Cardiac muscle cell (in vitro differentiated cells and primary cell): ENCODE data around the gene CCDC89. TPM values are rescaled to one million over a fixed set of nuclear protein-coding genes. Genes with fewer than 3 reads are reported as not detected.
"Not testable (repeated sequence)": the region's sequence is repeated elsewhere in the genome, so short reads cannot be mapped to it uniquely, and the experiment has no call there.

Source experiments
- DNase-seq, 2 donors: peaks; one replicate each; pipeline versions ENCODE4 v3.0.0 to v3.0.0-alpha.2; 2010 to 2017; ENCODE audit warnings: low read depth in 1 of 2, low spot score in 1 of 2
- H3K27ac ChIP-seq: fragments of 200-600 bp; sonication (generic); 2 replicates; pipeline ENCODE4 v1.5.1; 2016
- H3K27me3 ChIP-seq: fragments of 200-600 bp; sonication (generic); 2 replicates; pipeline ENCODE4 v1.6.0; 2016; ENCODE audit warnings: control low read depth
- H3K36me3 ChIP-seq: fragments of 200-600 bp; sonication (generic); 2 replicates; pipeline ENCODE4 v1.5.1; 2016; ENCODE audit warnings: control low read depth
- H3K4me1 ChIP-seq: fragments of 200-600 bp; sonication (generic); 2 replicates; pipeline ENCODE4 v1.8.1; 2017; ENCODE audit warnings: low read depth, mild to moderate bottlenecking, mixed run types
- H3K4me3 ChIP-seq: fragments of 200-600 bp; sonication (generic); 2 replicates; pipeline ENCODE4 v1.5.1; 2016; ENCODE audit warnings: mild to moderate bottlenecking
- H3K9me3 ChIP-seq: fragments of 200-600 bp; sonication (generic); 2 replicates; pipeline ENCODE4 v1.5.1; 2017; ENCODE audit warnings: low read depth, mild to moderate bottlenecking, control low read depth
- polyA plus RNA-seq: library from polyadenylated mRNA; unstranded; fragments of >200 nt; fragmentation: Nextera tagmentation; extraction: Ambion mirVana; gene quantifications from 2 replicates; pipeline ENCODE4 v1.2.1, GENCODE V29; 2016
- total RNA-seq: library from RNA; depleted of rRNA; stranded (reverse); fragments of >200 nt; gene quantifications from 2 replicates; pipeline ENCODE4 v1.2.3, GENCODE V29; 2016
- TF ChIP-seq, protein P1 (sequence below): IDR thresholded peaks from 2 replicates; pipeline ENCODE4 v1.5.1; 2012; ENCODE audit warnings: low read depth, mild to moderate bottlenecking, low read length

CCDC89 gene
- total and polyA plus RNA-seq, 2 experiments from 2014 or later: 0.45 to 1.1 TPM

DNA sequence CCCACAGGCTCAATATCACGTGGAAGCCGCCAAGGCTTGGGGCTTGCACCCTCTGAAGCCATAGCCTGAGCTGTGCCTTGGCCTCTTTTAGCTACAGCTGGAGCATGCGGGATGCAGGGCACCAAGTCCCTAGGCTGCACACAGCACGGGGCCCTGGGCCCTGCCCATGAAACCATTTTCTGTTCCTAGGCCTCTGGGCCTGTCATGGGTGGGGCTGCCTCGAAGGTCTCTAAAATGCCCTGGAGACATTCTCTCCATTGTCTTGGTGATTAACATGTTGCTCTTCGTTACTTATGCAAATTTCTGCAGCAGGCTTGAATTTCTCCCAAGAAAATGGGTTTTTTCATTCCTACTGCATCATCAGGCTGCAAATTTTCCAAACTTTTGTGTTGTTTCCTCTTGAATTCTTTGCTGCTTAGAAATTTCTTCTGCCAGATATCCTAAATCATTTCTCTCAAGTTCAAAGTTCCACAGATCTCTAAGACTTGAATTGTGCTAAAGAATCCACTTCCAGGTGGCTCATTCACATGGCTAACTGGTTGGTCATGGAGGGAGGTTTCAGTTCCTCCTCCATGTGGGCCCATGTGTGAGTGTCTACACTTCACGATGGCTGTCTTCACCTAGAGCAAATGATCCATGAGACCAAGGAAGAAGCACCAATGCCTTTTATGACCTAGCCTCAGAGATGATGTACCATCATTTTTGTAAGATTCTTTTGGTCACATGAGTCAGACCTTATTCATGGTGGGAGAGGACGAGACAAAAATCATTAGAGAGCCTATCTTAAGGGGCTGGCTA is 13.7 kb downstream of the CCDC89 start:
- Histone ChIP-seq H3K9me3 (no peaks in the 10 kb centered on the region), H3K4me3 (no peak overlapping the region), H3K36me3 (no peaks in the 10 kb centered on the region), H3K27ac (no peak overlapping the region), H3K27me3 (no peaks in the 10 kb centered on the region), H3K4me1 (no peaks in the 10 kb centered on the region)
- TF ChIP-seq, protein P1, sequence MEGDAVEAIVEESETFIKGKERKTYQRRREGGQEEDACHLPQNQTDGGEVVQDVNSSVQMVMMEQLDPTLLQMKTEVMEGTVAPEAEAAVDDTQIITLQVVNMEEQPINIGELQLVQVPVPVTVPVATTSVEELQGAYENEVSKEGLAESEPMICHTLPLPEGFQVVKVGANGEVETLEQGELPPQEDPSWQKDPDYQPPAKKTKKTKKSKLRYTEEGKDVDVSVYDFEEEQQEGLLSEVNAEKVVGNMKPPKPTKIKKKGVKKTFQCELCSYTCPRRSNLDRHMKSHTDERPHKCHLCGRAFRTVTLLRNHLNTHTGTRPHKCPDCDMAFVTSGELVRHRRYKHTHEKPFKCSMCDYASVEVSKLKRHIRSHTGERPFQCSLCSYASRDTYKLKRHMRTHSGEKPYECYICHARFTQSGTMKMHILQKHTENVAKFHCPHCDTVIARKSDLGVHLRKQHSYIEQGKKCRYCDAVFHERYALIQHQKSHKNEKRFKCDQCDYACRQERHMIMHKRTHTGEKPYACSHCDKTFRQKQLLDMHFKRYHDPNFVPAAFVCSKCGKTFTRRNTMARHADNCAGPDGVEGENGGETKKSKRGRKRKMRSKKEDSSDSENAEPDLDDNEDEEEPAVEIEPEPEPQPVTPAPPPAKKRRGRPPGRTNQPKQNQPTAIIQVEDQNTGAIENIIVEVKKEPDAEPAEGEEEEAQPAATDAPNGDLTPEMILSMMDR: no peak
- no peak for DNase-seq

DNA sequence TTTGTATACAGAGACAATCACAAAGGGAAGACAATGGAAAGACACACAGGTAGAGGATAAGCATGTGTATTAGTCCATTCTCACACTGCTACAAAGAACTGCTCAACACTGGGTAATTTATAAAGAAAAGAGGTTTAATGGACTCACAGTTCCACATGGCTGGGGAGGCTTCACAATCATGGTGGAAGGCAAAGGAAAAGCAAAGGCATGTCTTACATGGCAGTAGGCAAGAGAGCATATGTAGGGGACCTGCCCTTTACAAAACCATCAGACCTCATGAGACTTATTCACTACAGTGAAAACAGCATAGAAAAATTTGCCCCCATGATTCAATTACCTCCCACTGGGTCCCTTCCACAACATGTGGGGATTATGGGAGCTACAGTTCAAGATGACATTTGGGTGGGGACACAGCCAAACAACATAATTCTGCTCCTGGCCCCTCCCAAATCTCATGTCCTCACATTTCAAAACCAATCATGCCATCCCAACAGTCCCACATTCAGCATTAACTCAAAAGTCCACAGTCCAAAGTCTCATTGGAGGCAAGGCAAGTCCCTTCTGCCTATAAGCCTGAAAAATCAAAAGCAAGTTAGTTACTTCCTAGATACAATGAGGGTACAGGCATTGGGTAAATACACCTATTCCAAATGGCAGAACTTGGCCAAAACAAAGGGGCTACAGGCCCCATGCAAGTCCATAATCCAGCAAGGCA is 14.9 kb downstream of the CCDC89 start:
- H3K36me3 ChIP-seq, H3K4me3 ChIP-seq, H3K27me3 ChIP-seq, DNase-seq, H3K27ac ChIP-seq, H3K9me3 ChIP-seq, H3K4me1 ChIP-seq: not testable (repeated sequence)

DNA sequence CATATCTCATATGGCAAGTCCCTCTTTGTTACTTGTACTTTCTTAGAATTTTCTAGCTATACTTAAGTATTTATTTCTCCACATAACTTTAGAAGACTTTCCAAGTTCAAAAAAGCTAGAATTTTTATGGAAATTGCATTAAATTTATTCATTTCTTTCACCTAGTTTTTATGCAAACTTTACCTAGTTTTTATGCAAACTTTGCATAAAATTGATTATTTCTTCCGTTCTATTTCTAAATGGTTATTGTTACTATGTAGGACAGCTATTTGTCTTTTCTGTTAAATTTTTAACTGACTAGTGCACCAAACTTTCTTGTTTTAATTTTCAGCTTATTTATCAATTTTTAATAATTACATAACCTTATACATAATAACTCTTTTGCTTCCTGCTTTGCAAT is 17.8 kb downstream of the CCDC89 start:
- TF ChIP-seq, protein P1: no peak
- Histone ChIP-seq H3K27ac (no peak overlapping the region), H3K4me1 (no peaks in the 10 kb centered on the region), H3K36me3 (no peaks in the 10 kb centered on the region), H3K9me3 (no peaks in the 10 kb centered on the region), H3K27me3 (no peaks in the 10 kb centered on the region), H3K4me3 (no peak overlapping the region)
- DNase-seq: no peak

DNA sequence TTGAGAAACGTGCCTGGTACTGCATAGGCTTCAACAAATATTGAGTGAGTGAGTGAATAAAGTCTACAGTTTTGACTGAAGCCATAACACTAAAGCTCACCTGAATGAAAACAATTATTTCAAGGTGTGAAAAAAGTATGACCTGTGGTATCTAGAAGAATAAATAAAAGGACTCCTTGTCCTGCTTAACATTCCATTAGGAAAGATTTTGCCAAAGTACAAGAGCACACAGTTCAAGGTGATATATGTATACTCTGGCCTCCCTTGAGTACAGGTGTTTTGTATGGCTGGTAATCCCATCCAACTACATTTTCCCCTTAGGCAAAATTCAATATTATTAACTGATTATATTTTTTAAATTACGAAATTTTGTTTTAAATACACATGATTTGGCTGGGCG is 19.3 kb downstream of the CCDC89 start:
- peaks cover 4% of the 10 kb centered on the region for H3K36me3 ChIP-seq
- no peak overlapping the region for H3K27ac ChIP-seq
- H3K9me3 ChIP-seq: no peaks in the 10 kb centered on the region
- no peaks in the 10 kb centered on the region for H3K27me3 ChIP-seq
- H3K4me1 ChIP-seq: peaks cover 15% of the 10 kb centered on the region
- no peak for DNase-seq
- no peak overlapping the region for H3K4me3 ChIP-seq
- TF ChIP-seq, protein P1: no peak

DNA sequence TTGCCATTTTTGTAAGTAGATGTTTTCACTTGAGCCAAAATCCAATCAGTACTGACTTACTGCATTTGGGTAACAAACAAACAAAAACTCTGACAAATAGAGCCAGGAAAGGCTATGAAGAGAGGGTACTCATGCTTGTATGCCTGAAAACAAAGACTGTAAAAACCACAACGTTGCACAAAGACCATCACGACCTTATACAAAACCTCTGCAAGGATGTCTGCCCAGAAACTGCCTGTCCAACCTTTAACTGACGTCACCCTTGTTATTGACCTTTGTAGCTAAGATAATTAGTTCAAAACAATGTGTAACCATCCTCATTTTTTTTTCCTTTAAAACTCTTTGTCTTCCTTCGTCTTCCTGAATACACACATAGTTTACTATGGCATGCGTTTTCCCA is 20.3 kb downstream of the CCDC89 start:
- peaks cover 7% of the 10 kb centered on the region for H3K36me3 ChIP-seq
- H3K4me3 ChIP-seq: no peak overlapping the region
- no peak for DNase-seq
- no peaks in the 10 kb centered on the region for H3K27me3 ChIP-seq
- peaks cover 24% of the 10 kb centered on the region for H3K4me1 ChIP-seq
- H3K27ac ChIP-seq: peak overlapping the region; percentile 96
- TF ChIP-seq, protein P1: no peak
- no peaks in the 10 kb centered on the region for H3K9me3 ChIP-seq
